Anterior cingulate cortex (tissue), 58 donors: ENCODE measurements around the gene ID2.

Experiments
- DNase-seq, 58 donors: peaks; one replicate each; lab custom pipeline; 2025; lab: John Stamatoyannopoulos, UW

Gene ID2

DNA sequence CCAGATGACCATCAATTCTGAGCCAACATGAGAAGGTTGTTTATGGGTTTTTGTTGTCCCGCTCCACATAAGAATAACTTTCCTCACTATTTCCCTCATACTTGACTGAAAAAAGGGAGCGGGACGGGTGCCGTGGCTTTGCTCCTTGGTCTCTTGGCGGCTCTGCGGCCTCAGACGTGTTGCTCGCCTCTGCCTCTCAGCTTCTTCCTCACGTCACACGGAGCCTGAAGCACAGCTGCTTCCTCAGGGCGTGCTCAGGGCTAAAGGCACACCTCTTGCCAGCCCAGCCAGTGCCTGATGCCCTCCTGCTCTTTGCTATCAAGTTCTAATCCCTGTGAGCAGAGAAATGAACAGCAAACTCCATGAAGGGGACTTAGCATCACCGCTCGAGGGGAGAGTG is 17.9 kb upstream of the ID2 start:
- DNase-seq: no peak

DNA sequence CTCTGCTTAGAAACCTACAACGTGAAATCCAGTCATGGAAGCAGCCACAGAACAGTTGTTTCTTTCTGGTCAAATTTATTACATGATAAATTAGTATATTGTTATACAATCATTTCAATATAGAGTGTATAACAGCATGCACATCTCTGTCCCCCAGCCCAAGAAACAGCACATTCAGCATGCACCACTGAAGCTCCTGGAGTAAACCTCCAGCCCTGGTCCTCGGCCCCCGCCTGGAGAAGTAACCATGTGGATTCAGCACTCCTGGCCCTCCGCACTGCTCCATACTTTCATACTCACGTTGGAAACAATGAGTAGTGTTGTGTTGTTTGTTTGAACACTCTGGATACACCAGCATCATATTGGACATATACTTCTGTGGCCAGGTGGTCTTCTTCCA is 15.3 kb upstream of the ID2 start:
- DNase-seq: no peak

DNA sequence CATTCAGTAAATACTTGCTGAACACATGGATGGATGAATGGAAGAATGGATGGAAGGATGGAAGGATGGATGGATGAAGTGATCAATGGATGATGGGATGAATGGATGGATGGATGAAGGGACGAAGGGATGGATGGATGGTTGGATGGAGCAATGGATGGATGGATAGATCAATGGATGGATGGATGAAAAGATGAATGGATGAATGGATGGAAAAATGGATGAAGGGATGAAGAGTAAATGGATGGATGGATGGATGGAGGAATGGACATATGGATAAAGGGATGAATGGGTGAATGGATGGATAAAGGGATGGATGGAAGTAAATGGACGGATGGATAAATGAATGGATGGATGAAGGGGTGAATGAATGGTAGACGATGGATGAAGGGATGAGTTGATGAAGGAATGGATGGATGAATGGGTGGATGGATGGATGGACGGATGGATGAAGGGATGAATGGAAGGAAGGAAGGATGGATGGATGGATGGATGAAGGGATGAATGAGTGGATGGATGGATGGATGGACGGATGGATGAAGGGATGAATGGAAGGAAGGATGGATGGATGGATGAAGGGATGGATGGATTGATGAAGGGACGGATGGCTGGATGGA is 13.9 kb upstream of the ID2 start:
- DNase-seq: no peak

DNA sequence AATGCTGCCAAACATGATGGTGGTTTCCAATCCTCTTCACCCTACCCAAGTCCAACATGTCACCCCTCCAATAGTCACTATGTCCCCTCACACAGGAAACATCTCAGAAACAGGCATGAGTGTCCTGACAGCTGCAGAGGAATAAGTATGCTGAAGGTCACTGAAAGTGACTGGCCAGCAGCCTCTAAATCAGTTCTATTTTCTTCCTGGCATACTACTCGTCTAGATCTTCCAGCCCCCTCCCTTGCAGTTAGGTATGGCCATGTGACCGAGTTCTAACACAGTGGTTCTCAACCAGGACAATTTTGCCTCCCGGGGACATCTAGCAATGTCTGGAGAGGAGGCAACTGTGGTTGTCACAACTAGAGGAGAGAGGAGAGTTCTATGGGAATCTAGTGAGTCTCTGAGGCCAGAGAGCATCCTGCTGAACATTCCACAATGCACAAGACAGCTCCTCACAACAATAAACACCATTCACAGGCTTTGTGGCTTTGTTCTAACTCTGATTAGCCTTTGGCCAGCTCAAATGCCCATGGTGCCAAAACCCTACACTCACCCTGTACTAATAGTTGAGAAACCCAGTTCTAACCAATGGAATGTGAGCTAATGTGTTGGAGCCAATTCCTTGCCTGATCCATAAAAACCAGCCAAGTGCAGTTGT is 12.6 kb upstream of the ID2 start:
- peak in 16 of 58 donors; percentile 5 to 67 (median 35) for DNase-seq

DNA sequence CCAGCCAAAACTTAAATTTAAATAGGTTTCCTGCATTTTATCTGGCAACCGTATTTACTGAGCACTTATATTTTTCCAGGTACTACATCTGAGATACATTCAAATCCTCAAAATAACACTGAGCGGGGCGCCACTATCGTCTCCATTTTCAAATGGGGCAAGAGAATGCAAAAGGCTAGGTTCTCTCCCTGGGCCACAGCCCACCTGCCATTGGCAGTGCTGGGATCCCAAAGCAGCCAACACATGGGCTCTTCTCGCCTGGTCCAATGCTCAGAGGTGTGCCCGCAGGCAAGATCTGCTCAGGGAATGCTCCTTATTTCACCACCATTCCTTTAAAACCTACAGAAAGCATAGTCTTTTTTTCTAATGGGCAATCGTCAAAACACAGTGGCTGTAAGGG is 11.3 kb upstream of the ID2 start:
- DNase-seq: no peak

DNA sequence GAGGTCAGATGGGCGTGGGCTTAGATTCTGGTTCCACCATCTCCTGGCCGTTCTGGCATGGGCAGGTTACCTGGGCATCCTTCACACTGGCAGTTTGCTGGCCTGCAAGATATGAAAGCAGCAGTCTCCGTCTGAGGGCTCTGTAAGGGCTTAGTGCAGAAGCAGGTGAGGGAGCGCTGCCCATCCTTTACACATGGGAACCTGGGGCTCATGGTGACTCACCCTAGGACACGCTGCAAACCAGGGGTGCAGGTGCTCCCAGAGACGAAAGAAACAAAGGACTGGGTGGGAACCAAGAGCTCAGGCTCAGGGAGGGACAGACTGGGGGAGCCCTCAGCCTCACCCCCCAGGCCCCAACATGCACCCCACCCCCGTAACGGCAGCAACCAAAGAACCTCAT is 10.7 kb upstream of the ID2 start:
- DNase-seq: no peak

DNA sequence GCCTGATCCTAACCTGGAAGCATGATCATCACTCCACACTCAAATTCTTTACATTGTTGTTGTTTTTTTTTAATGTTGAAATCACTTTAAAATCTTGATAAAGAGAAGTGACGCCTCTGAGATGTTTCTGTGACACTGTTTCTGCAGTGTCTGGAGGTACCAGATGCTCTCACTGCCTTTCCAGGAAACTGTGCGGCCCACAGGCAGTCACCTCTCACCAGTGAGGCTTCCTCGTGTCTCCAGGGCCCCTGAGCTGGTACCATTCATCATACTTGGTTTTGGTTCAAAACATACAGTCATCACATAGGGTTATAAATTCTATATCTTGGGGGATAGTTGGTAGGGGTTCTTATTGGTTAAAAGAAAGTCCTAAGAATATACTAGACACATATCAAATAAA is 10.1 kb upstream of the ID2 start:
- no peak for DNase-seq

DNA sequence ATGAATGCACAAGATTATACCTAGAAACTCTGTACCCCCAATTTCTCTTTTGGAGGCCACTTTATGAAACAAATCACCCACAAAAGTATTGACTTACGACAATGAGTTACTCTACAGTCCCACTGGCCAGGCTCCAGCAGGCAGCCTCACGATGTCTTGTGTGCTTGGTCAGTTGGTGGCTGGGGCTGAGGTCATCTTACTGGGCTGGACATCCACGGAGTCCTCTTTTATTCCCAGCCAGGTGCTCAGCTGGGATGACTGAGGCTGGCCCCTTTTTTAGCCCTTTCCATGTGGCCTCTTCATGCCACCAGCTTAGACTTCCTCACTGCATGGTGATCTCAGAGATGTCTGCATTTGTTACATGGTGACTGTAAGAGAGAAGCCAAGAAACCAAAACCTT is 8.9 kb upstream of the ID2 start:
- no peak for DNase-seq

DNA sequence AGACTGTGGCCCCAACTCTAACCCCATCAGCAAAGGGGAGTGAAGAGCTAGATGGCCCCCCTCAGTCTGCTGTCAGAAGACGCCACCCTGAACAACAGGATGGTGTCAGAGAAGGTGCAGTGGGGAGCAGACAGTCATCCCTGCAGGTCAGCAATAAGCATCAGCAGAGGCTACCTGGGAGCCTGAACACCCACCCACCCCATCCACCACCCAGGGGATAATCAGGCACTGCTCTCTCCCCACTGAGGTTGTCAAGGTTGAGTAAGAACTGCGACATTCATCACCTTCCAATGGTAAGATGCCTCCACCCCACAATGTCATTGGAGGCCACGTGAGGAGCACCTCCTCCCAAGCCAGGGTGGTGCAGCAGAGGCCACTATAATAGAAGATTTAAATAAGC is 8.5 kb upstream of the ID2 start:
- DNase-seq: no peak

DNA sequence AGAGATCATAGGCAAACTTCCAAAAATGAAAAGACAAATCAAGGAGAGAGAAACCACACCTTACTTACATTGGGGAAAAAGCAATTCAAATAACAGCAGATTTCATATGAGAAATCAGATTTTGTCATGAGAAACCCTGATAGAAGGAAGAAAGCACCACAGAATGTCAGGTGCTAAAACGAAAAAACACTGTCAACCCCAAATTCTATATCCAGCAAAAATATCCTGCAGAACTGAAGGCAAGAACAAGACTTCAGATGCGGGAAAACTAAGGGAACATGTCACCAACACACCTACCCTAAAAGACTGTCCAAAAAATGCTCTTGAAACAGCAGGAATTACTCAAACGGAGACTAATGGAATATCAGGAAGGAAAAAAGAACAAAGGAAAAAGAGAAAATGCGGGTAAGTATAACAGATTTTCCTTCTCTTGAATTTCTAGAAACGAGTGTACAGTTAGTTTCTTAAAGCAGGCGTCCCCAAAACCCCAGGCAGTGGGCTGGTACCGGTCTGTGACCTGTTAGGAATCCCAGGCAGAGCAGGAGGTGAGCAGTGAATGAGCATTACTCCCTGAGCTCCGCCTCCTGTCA is 7.3 kb upstream of the ID2 start:
- DNase-seq: no peak

DNA sequence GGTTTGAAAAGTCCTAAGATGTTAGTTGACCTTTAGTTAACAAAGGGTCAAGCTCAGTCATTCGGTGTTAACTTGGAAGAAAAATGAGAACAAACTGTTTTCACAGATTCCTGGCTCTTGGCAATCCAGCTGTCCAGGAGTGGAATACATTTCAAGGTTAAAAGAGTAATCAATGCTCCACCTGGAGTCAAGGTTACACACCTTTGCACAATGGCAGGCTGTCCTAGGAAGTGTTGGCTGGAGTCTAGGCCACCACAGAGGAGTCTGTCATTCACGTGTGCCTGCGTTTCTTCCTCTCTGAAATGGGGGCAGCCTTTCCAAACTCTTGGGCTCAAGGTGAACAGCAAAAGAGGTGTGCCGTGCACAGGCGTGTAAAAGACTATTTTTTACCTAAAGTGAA is 6.3 kb upstream of the ID2 start:
- no peak for DNase-seq

DNA sequence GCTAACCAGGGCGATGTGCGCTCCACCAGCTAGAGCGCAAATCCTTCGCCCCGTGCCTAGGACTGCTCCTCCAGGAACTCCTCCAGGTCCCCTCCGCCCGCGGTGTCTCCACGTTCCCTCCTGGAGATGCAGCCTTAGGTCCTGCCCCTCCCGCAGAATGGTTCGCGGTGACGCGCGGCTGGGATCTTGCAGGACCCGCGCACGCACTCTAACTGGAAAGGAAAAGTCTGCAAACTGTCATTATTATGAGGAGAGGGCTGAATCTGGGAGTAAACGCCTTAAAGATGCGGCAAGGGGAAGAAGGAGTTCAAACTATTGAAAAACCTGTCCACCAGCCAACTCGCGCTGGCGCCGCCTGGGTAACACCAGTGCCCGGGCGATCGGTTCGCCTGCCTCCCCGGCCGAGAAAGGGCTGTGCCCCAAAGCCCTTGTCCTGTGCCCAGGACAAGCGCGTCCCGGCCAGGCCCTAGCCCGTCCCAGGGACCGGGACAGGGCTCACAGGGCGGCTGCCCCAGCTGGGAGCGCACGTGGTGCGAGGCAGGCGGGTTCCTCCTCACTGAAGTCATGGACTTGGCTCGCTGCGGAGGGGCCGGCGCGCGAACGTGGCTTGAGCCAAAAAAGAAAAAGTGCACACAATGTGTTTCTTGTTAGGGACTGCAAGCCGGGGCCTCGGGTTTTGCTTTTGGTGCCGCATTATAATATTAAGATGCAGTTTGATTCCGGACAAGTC is 5.5 kb upstream of the ID2 start:
- DNase-seq: peak; percentile 24 to 94 (median 82)

DNA sequence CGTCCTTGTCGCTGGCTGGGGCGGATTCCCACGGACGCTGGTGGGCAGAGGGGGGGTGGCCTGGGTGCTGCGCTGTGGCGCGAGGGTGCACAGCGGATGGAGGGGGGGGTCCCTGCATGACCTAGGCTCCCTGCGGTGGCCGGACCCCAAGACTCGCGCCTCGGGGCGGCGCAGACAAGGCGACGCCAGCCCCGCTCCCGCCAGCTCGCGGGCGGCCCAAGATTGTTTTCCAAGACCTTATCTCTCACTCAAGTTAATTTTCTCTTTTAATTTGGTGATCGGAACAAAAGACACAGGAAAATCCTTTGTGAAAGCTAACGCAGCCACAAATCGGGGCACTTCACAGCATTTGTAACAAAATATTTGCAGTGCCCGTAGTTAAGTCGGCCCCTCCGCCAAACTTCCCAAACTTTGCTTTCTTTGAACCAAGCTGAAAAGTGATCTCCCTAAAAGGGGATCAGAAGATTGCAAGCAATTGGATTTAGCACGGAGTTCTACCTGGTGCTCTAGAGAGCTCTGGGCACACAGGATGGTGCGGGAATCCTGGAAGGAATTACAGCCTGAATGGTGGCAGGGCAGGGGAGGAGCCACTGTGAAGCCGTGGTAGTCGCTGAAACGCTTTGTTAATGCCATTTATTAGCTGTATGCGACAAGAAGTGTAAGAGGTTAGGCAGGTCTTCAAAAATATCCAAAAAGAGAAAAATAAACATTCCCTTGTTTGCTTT is 4.8 kb upstream of the ID2 start:
- peak in 4 of 58 donors; percentile 12 to 63 (median 44) for DNase-seq

DNA sequence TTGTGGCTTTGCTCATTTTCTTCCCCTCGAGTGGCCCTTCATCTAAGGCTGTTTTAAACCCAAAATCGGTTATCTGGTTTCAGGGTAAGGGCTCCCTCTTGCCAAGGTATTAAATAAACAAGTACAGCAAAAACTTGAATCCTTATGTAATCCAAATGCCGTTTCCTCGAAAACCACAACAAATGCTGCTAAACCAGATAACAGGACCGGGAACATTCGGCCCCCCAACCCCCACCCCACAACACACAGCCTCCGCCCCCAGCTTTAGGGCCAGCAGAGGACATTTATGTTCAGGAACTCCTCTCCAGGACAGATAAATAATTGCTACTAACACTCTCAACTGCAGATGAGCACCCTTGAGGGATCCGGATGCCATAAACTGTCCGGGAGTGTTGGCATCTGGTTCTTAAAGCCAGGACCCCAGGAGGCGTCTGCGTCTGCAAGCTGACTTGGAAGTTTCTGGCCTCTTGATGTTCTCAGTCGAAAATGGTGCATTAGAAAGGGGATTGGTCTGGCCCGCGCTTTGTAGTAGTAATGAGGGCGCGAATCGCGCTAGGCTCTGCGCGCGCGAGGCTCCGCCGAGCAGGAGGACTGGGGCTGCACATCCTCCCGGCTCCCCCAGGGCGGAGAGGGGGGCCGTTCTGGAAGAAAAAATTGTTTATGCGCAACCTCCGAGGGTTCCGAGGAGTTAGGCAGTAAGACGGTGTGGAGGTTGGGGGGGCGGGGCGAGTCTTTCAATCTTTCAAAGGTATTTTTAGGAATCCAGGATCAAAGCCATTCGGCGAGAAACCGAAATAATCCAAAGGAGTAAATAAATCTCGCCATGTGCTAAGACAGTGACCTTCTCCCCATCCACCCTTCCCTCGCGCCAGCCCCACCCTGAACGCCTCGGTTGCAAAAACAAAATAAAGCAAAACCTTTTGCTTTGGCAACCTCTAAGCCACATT is 3.9 kb upstream of the ID2 start:
- peak in 25 of 58 donors; percentile 7 to 60 (median 37) for DNase-seq

DNA sequence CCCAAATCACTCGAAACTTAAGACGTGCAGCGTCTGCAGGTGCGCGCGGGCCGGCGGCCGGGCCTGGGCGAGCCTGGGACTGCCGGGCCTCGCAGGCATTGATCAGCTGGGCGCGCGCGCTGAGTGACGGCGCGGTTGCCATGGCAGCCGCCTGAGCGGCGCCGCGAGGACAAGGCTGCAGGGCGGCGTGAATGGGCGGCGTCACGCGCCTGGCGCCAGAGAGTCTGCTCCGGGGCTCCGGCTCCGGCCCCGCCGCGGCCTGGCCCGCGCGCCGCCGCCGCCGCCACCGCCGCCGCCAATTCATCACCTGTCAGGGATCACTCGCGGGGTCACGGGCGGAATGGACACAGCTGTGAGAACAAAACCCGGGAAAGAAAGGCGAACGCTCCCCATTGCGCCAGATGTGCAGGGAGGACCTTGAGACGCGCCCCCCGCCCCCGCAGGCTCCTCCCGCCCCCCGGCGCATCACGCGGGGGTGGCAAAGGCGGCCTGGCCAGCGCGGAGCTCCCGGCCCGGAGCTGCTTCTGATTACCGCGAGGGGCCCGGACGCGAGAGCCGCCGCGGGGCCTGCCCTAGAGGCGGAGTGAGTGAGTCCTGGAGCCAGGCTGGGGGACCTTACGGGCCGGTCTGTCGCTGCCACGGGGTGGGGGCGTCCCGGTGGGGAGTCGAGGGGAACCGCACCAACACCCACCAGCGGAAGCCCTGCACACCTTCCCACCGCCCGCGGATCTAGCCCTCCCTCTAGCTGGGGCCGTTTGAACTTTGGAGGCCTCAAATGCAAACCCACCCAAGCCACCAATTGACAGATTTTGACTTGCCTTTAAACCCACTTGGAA is 2.9 kb upstream of the ID2 start:
- DNase-seq: peak; percentile 27 to 95 (median 86)

DNA sequence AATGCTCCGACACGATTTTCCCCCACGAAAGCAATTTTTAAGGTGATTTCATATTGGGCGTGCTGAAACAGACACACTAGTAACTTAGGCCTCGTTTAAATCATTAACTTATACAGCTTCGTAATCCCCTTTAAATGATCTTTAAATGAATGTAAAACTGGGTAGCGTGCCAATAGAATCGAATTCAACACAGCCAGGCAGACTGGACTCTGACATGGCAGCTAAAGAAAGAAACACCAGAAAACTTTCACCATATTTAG is 2.4 kb upstream of the ID2 start:
- DNase-seq: no peak

DNA sequence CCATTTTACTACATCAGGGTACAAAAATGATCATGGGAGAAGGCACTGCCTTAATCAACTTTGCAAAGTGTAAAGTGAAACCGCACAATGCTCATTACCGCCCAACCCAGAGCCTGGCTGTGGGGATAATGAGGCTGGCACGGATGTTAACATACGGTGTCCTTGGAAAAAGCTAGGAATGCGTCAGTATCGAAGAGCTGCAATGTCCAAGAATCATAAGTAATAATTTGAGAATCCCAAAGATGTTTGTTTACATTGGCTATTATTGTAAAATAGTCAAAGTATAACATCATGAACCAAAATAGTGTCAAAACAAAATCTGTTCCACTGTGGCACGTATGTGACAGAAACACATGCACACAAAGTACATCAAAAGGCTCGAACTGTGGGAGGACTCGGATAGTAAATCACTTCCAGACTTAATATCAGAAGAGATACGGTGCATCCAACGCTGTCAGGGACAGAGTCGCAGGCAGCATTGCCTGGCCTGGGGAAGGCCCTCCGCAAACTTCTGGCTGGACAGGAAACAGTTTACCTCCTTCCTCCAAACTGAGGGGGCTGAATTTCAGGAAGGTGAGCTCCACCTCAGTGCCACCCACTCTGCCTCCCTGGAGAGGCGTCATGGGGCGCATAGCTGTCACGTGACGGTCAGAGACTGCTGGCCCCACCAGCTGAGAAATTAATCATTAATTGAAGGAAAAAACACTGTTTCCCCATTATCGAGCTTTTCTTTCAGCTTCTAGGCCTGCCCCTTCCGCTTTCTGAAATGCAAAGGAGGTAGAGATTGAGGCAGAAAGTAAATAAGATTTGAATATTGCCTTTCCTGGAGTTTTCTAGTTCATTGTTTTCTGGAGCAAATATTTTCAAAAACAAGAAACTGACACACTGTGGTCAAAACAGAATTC is 1.8 kb upstream of the ID2 start:
- DNase-seq: peak in 14 of 58 donors; percentile 15 to 38 (median 22)
